GM19452 (cell line): ENCODE results near the gene ACAT1.
"Not testable (repeated sequence)": the region's sequence is repeated elsewhere in the genome, so short reads cannot be mapped to it uniquely, and the experiment has no call there.

ENCODE experiments used
- ATAC-seq: cut with Tn5 transposase; IDR thresholded peaks from one replicate; pipeline ENCODE4 v1.9.1; 2021; ENCODE audit not compliant: unreplicated experiment

The ACAT1 gene

DNA sequence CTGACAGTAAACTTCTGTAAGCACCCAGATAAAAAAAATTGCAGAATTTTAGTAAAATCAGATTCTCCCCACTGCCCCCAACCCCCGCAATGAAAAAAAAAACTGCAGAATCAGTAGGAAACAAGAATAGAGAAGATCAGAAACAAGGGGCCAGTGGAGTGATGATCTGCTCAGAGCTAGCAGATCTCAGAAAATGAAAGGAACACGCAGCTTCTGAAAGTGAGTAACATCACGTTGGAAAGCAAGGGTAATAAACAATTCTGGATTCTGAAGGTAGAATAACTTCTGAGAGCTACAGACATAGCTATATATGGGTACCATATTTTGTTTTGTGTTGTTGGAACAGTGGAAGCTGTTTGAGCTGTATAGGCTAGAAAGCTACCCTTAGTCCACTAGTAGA is 23.2 kb downstream of the ACAT1 start:
- no peak for ATAC-seq

DNA sequence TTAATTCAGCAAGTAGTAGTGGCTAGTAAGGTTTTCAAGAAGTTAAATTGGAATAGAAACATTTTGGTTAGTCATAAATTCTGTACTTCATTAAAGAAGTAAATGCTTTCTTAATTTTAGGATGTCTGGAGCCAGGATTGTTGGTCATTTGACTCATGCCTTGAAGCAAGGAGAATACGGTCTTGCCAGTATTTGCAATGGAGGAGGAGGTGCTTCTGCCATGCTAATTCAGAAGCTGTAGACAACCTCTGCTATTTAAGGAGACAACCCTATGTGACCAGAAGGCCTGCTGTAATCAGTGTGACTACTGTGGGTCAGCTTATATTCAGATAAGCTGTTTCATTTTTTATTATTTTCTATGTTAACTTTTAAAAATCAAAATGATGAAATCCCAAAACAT is 25.8 kb downstream of the ACAT1 start:
- no peak for ATAC-seq

DNA sequence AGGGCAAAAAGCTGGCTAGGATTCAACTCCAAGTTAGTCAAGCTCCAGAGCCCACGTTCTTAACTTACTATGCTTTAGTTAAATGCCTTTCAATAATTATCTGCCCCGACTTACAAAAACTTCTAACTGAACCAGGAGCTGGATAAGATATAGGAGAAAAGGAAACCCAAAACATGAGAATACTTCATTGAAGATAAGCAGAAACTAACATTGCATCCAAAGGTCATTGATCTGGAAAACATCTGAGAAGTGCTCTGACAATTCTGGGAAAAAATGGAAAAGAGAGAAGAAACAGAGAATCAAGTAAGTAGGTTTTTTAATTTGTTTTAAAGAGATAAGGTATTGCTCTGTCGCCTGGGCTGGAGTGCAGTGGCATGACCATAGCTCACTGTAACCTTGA is 27.2 kb downstream of the ACAT1 start:
- ATAC-seq: no peak

DNA sequence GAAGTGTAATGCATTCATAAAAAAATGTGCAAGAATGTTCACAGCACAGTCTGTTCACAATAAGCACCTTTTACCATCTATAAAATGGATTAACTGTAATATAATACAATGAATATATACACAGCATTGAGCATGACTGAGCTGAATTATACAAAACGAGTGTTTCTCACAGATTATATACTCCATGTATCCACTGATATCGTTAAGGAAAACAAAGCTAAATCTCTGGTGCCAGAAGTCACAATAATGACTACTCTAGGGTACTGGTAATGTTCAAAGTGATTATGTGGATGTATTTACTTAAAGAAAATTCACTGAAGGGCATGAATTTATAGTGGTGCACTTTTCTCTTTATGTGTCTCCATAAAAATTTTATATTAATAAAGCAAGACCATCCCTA is 33.2 kb downstream of the ACAT1 start:
- no peak for ATAC-seq

DNA sequence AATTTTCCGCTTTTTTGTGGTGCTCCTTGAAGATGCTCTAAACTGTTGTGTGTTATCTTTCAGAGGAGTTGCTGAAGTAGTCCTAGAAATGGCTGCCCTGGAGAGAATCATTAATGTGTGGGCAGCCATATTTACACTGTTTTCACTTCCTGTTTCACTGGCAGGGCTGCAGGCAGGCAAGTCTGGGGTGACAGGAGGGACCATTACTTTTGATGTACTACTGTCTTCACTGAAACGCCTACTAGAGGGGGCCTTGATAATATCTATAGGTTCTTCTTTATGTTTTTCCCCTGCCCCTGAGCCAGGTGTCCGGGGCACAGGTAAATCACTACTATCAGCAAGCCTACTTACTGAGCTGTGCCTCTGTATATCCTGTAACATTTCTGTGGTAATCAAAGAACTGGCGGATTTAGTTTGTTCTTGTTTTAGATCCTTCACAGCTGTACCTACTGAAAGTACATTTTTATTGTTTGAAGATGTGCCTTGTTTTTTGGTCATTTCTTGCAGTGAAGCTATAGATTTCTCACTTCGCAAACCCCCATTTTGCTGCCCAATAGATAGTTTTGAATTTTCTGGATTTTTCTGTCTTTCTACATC is 39.7 kb downstream of the ACAT1 start:
- peak; percentile 99 for ATAC-seq

DNA sequence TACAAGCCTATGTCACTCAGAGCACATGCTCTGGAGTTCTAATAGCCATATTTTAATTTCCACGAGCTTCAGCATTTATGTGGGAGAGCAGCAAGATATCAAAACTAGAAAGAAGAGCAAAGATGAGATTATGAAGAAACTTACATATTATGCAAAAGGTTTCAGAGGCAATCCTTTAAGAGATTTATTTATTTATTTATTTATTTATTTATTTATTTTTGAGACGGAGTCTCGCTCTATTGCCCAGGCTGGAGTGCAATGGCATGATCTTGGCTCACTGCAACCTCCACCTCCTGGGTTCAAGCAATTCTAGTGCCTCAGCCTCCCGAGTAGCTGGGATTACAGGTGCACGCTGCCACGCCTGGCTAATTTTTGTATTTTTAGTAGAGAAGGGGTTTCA is 41.5 kb downstream of the ACAT1 start:
- not testable (repeated sequence) for ATAC-seq

DNA sequence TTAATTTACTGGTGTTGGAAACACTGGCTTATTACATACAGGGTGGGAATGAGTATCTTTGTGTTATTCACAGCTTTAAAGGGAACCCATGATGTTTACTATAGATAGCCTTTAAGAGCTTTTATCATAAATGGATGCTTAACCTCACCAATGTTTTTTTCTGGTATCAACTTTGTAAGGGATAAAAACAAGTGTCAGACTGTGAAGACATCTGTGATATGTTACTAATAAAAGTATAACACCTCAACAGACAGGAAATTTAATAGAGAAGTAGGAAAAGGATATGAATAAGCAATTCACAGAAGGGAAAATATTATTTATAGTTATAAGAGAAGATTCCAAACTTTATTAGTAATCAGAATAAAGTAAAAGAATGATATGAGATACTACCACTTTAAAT is 46.3 kb downstream of the ACAT1 start:
- ATAC-seq: no peak

DNA sequence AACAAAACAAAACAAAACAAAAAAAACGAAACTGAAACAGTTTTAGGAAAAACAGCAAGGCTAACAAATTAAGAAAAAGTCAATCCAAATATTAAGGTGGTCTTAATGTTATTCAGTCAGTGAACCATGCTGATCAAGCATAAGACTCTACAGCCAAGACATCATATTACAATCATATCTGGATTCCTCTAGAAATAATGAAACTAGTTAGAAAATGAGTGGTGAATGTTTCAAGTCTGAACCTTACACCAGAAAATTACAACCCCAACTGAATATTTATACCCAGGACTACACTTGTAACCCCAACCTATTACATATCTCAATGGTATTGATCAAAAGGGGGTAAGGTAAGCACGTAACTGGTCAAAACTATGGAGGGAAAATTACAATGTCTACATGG is 48.8 kb downstream of the ACAT1 start:
- no peak for ATAC-seq

DNA sequence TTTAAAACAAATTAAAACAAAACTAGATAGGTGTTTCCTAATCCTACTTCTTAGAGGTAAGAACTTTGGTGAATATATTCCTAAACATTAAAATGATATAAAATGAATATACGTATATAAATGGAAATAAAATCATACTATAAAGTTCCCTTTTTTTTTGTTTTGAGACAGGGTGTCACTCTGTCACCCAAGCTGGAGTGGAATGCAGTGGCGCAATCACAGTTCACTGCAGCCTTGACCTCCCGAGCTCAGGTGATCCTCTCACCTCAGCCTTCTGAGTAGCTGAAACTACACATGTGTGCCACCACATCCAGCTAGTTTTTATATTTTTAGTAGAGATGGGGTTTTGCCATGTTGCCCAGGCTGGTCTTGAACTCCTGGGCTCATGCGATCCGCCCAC is 56.2 kb downstream of the ACAT1 start:
- ATAC-seq: no peak

DNA sequence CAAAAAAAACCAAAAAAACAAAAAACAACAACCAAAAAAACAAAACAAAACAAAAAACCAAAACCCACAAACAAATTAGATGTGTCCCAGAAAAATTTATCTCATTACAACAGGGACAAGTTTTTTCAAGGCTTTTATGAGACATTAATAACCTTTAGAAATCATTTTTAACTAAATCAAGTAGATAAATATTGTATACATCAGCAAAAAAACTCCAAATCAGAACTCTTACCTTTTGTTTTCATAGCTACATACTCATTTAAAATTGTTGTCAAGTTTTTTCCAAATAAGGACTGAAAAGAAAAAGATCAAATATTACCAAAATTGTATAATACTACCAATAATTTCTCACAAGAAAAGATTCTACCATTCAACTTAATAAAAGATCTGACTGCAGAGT is 72.4 kb downstream of the ACAT1 start:
- no peak for ATAC-seq

DNA sequence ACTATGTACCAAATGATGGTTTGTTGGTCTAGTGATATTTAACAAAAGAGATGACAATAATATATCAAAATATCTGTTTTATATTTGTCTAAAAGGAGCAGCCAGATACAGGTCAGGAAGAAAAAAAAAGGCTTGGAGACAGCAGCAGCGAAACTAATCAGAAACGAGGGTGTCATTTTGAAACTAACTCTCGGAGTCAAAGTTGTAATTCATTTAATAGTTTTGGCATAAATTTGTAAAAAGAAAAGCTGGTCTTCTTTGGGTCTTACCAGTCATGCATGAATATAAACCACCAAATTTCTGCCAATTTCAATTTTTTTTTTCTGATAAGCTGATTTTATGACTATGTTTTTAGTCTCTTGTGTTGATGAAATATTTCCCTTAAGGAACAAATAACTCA is 75.5 kb downstream of the ACAT1 start:
- no peak for ATAC-seq
